ENCODE results near the gene UNCX.

The UNCX gene

GRCh38 chr7:1274876-1275375 lies 42.3 kb downstream of the UNCX start:
- H3K9me3 ChIP-seq (replicated peaks; ENCODE audit: insufficient read depth, low read length), result no peaks in the 10 kb centered on the region
- no peaks in the 10 kb centered on the region for H4K20me1 ChIP-seq (ENCODE audit: insufficient read depth, low read length)
- no peak overlapping the region for H3K4me2 ChIP-seq (ENCODE audit: low read depth, low read length)
- H3K9me2 ChIP-seq (replicated peaks; ENCODE audit: insufficient read depth, low read length), result no peaks in the 10 kb centered on the region
- no peaks in the 10 kb centered on the region for H3K79me2 ChIP-seq (ENCODE audit: low read length)
- no peaks in the 10 kb centered on the region for H3F3A ChIP-seq (ENCODE audit: insufficient read depth, low read length)
- no peak overlapping the region for H2AFZ ChIP-seq (ENCODE audit: low read length)
- no peak for TF ChIP-seq EZH2phosphoT487 (IDR thresholded peaks at IDR 0.05; ENCODE audit: low read length)
- TF ChIP-seq CTCF (IDR thresholded peaks at IDR 0.05; ENCODE audit: low read length), result no peak
- TF ChIP-seq EZH2 (optimal IDR thresholded peaks at IDR 0.05; ENCODE audit: low read depth, low read length), result no peak
- H3K36me3 ChIP-seq (replicated peaks; ENCODE audit: insufficient read depth, low read length), result no peaks in the 10 kb centered on the region
- no peak overlapping the region for H3K4me3 ChIP-seq (ENCODE audit: low read length)
- no peaks in the 10 kb centered on the region for H3K4me1 ChIP-seq (ENCODE audit: low read length)
- no peak for DNase-seq
- peaks cover 27% of the 10 kb centered on the region for H3K27me3 ChIP-seq (replicated peaks; ENCODE audit: insufficient read depth, low read length)
- H3K27ac ChIP-seq (ENCODE audit: low read length), result no peak overlapping the region
- H3K9ac ChIP-seq (ENCODE audit: low read length), result no peak overlapping the region

DNA sequence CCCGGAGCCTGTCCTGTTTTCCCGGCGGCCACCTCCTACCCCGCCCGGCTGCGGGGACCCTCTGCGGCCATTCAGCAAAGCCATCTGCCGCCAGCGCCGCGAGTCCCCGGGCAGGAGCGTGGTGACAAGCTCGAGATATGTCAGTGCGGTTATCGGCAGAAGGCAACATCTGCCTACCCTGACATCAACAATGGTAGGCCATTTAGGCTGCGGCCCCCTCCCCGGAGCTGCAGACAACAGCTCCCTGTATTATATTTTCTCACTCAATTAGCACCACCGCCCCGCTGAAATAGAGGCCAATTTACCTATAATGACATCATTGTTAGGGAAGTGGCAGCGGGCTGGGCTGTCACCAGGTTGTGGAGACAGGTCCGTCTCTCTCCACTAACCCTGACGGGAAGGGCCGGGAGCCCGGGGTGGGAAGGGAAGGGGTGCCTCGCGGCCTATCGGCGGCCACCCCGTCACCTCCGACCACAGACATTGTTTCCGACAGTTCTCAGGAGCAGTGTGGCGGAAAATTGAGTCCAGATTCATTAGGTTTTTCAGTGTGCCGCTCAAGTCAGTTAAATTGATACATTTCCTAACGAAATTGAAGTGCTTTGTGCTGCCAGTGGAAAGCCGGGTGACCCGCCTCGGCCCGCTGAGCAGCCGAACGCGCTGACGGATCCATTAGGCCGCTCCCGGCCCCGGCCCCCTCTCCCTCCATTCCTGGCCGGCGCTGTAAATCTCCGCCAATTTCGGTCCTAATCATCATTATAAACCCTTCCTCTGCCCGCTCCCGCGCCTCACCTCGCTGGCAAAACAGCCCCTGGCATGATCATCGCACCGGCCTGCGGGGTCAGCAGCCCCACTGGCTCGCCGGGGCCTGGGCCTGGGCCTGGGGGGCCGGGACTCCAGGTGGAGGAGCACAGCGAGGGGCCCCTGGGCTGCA lies 43.0 kb downstream of the UNCX start:
- H2AFZ ChIP-seq (ENCODE audit: low read length), result no peak overlapping the region
- H3K79me2 ChIP-seq (ENCODE audit: low read length), result no peaks in the 10 kb centered on the region
- H3K4me2 ChIP-seq (ENCODE audit: low read depth, low read length), result no peak overlapping the region
- H3K27ac ChIP-seq (ENCODE audit: low read length), result no peak overlapping the region
- no peaks in the 10 kb centered on the region for H3K4me1 ChIP-seq (ENCODE audit: low read length)
- peaks cover 19% of the 10 kb centered on the region for H3K27me3 ChIP-seq (replicated peaks; ENCODE audit: insufficient read depth, low read length)
- no peak overlapping the region for H3K4me3 ChIP-seq (ENCODE audit: low read length)
- H3K9ac ChIP-seq (ENCODE audit: low read length), result no peak overlapping the region
- H3K36me3 ChIP-seq (replicated peaks; ENCODE audit: insufficient read depth, low read length), result no peaks in the 10 kb centered on the region
- no peak for DNase-seq
- no peaks in the 10 kb centered on the region for H3K9me2 ChIP-seq (replicated peaks; ENCODE audit: insufficient read depth, low read length)
- H3F3A ChIP-seq (ENCODE audit: insufficient read depth, low read length), result no peaks in the 10 kb centered on the region
- TF ChIP-seq EZH2phosphoT487 (IDR thresholded peaks at IDR 0.05; ENCODE audit: low read length) (no peak), EZH2 (optimal IDR thresholded peaks at IDR 0.05; ENCODE audit: low read depth, low read length) (no peak), CTCF (IDR thresholded peaks at IDR 0.05; ENCODE audit: low read length) (no peak)
- H3K9me3 ChIP-seq (replicated peaks; ENCODE audit: insufficient read depth, low read length), result no peaks in the 10 kb centered on the region
- H4K20me1 ChIP-seq (ENCODE audit: insufficient read depth, low read length), result no peaks in the 10 kb centered on the region

DNA sequence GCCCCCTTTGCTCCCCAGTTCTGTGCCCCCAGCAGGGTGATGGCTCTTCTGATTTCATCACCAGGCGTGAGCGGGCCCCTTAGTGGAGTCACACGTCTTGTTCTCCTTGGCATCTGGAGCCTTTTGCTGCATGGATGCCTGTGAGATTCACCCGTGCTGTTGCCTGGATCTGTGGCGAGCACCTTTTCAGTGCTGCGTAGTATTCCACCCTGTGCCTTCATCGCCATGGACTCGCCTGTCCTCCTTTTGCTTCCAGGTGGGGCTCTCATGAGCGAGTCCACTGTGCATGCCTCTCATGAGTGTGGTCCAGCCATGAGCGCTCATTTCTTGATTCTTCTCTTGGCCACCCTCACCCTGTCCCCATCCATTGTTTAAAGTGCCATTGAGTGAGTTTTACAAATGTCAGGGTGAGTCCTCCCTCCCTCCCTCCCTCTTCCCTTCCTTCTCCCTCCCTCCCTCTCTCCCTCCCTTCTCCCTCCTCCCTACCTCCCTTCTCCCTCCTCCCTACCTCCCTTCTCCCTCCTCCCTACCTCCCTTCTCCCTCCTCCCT lies 44.0 kb downstream of the UNCX start:
- no peak for DNase-seq
- TF ChIP-seq EZH2phosphoT487 (IDR thresholded peaks at IDR 0.05; ENCODE audit: low read length) (no peak), EZH2 (optimal IDR thresholded peaks at IDR 0.05; ENCODE audit: low read depth, low read length) (no peak), CTCF (IDR thresholded peaks at IDR 0.05; ENCODE audit: low read length) (no peak)
- Histone ChIP-seq H3K4me3 (ENCODE audit: low read length) (no peak overlapping the region), H4K20me1 (ENCODE audit: insufficient read depth, low read length) (no peaks in the 10 kb centered on the region), H3K27me3 (replicated peaks; ENCODE audit: insufficient read depth, low read length) (peaks cover 19% of the 10 kb centered on the region), H3K4me2 (ENCODE audit: low read depth, low read length) (no peak overlapping the region), H3F3A (ENCODE audit: insufficient read depth, low read length) (no peaks in the 10 kb centered on the region), H3K9ac (ENCODE audit: low read length) (no peak overlapping the region), H3K79me2 (ENCODE audit: low read length) (no peaks in the 10 kb centered on the region), H3K9me3 (replicated peaks; ENCODE audit: insufficient read depth, low read length) (no peaks in the 10 kb centered on the region), H3K4me1 (ENCODE audit: low read length) (no peaks in the 10 kb centered on the region), H3K27ac (ENCODE audit: low read length) (no peak overlapping the region), H3K9me2 (replicated peaks; ENCODE audit: insufficient read depth, low read length) (no peaks in the 10 kb centered on the region), H2AFZ (ENCODE audit: low read length) (no peak overlapping the region), H3K36me3 (replicated peaks; ENCODE audit: insufficient read depth, low read length) (no peaks in the 10 kb centered on the region)
